Heart left ventricle (tissue), 16 donors: Measurements from ENCODE around the gene CPNE9. TPM values are rescaled to one million over a fixed set of nuclear protein-coding genes. Genes with fewer than 3 reads are reported as not detected.

Source experiments
- ATAC-seq, 4 donors: fragments of 200-7000 bp; cut with Tn5 transposase; one replicate each; pipeline ENCODE4 v1.9.1; 2020 to 2022; ENCODE audit warnings: moderate library complexity in 4 of 4, mild to moderate bottlenecking in 3 of 4, moderate number of reproducible peaks in 1 of 4
- DNase-seq, 5 donors: peaks; one replicate each; pipeline ENCODE4 v3.0.0-alpha.2; 2020
- H3K27ac ChIP-seq, 12 donors: fragments of 200-600 bp; sonication (generic) in 4 of 12; one replicate each; pipeline versions ENCODE4 v1.5.0 to v1.8.0; 2016 to 2022; ENCODE audit warnings: mild to moderate bottlenecking in 2 of 12
- H3K27me3 ChIP-seq, 9 donors: fragments of 200-600 bp; sonication (generic) in 2 of 9; one replicate each; pipeline versions ENCODE4 v1.5.1 to v1.8.0; 2016 to 2022; ENCODE audit warnings: mild to moderate bottlenecking in 3 of 9
- H3K36me3 ChIP-seq, 9 donors: fragments of 200-600 bp; sonication (generic) in 2 of 9; one replicate each; pipeline versions ENCODE4 v1.5.0 to v1.8.0; 2018 to 2022; ENCODE audit warnings: mild to moderate bottlenecking in 2 of 9
- H3K4me1 ChIP-seq, 12 donors: fragments of 200-600 bp; sonication (generic) in 4 of 12; one replicate each; pipeline versions ENCODE4 v1.5.0 to v1.8.0; 2016 to 2022; ENCODE audit warnings: mild to moderate bottlenecking in 3 of 12
- H3K4me3 ChIP-seq, 12 donors: fragments of 200-600 bp; sonication (generic) in 4 of 12; one replicate each; pipeline versions ENCODE4 v1.5.0 to v1.8.0; 2017 to 2022; ENCODE audit warnings: mild to moderate bottlenecking in 9 of 12, moderate library complexity in 4 of 12
- H3K9me3 ChIP-seq, 12 donors: fragments of 200-600 bp; sonication (generic) in 4 of 12; one replicate each; pipeline versions ENCODE4 v1.5.0 to v1.8.0; 2016 to 2022; ENCODE audit warnings: mild to moderate bottlenecking in 1 of 12
- POLR2A ChIP-seq, 2 donors: fragments of 450-650 bp; IDR thresholded peaks; one replicate each; pipeline ENCODE4 v1.6.1; 2017; ENCODE audit warnings: antibody characterized with exemption in 2 of 2, mild to moderate bottlenecking in 2 of 2, moderate library complexity in 2 of 2
- WGBS, 4 donors: extraction: QIAGEN DNeasy Blood & Tissue Kit in 2 of 4; methylation state at CpG; one replicate each; pipeline versions ENCODE4 v1.1.5 to v1.1.7; 2013 to 2018; 5-methylcytosine and 5-hydroxymethylcytosine counted together
- intact Hi-C, 10 donors: fragments of 100-400 bp; cut with DNase I; formaldehyde crosslinking; loops; one replicate each; pipeline versions ENCODE4 v1.11.1 to v1.14.2; 2022
- polyA plus RNA-seq, 2 donors: library from polyadenylated mRNA; stranded (reverse); fragments of 200-250 nt; gene quantifications; one replicate each; pipeline ENCODE4 v1.2.3, GENCODE V29; 2013
- total RNA-seq, 9 donors: library from RNA; depleted of rRNA in 2 of 9; stranded (reverse); fragments of >200 nt in 2 of 9; fragmentation: NEBNext Ultra II Directional in 3 of 9; extraction: Animal tissue kit (Norgen Biotek cat#: 25700) in 3 of 9; gene quantifications; one replicate each; pipeline versions ENCODE4 v1.1.0 to v1.2.4, GENCODE V29; 2016 to 2023
- TF ChIP-seq, protein P1 (sequence below), 12 donors: fragments of 200-600 bp; sonication (generic) in 4 of 12; IDR thresholded peaks; one replicate each; pipeline versions ENCODE4 v1.5.0 to v1.8.0; 2018 to 2022; ENCODE audit warnings: antibody characterized with exemption in 12 of 12, mild to moderate bottlenecking in 5 of 12
- donor health status: ischemic (EF 13 %, LVEDD 7.1; RV severe dilation, severe dysfunction).
- donor health status: healthy with polysubstance abuse.
- donor health status: DM: no; HTN: yes; CAD: no.
- donor health status: DM: no; HTN: no; CAD: no.
- donor health status: ischemic (EF 25% LVEDD 6.9; RV normal size, moderate dysfunction).
- donor health status: ischemic (EF 25% LVEDD 5.7; RV mildly dilated, moderate dysfunction).
- donor health status: healthy.
- donor health status: DM: yes; HTN: yes; CAD: no.
- donor health status: ischemic (EF 35%, LVEDD 5.7; RV mildly dilated, moderate dysfunction).
- donor health status: nonischemic (EF 11% LVEDD 7.7; RV severe dilation, severe dysfunction).
- donor health status: DM: yes; HTN: yes; CAD: no.
- donor health status: PGD.
- donor health status: ischemic (EF 29% LVEDD 5.4; RV normal size, mild dysfunction).
- donor health status: nonischemic (EF 23%, LVEDD 6.1; RV moderate dilation, normal function).

CPNE9 gene
- total and polyA plus RNA-seq, 11 donors, result 0.04 TPM; not detected in 10

GRCh38 chr3:9748031-9748430 is 44.4 kb downstream of the CPNE9 start:
- TF ChIP-seq, protein P1, sequence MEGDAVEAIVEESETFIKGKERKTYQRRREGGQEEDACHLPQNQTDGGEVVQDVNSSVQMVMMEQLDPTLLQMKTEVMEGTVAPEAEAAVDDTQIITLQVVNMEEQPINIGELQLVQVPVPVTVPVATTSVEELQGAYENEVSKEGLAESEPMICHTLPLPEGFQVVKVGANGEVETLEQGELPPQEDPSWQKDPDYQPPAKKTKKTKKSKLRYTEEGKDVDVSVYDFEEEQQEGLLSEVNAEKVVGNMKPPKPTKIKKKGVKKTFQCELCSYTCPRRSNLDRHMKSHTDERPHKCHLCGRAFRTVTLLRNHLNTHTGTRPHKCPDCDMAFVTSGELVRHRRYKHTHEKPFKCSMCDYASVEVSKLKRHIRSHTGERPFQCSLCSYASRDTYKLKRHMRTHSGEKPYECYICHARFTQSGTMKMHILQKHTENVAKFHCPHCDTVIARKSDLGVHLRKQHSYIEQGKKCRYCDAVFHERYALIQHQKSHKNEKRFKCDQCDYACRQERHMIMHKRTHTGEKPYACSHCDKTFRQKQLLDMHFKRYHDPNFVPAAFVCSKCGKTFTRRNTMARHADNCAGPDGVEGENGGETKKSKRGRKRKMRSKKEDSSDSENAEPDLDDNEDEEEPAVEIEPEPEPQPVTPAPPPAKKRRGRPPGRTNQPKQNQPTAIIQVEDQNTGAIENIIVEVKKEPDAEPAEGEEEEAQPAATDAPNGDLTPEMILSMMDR (IDR thresholded peaks at IDR 0.05), result no peak
- TF ChIP-seq POLR2A (IDR thresholded peaks at IDR 0.05), result no peak
- no peak overlapping the region for H3K27ac ChIP-seq
- no peak for ATAC-seq

DNA sequence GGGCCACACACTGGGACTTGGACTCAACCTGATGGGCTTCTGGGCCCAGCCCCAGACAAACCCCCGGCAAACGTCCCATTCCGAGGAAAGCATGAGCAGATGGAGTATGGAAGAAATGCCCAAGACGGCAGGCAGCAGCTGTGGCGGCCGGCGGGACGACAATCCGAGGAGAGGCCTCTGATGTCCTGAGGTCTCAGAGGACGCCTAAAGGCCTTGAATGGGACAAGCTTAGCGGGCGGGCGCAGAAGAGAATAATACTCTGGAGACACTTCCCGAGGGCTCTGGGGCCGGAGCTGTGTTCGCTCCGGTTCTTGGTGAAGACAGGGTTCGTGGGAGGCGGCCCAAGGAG is 45.6 kb downstream of the CPNE9 start:
- peak overlapping the region; percentile 71 to 97 (median 90) for H3K27ac ChIP-seq
- H3K4me1 ChIP-seq, result peaks cover 4 to 30% (median 18%) of the 10 kb centered on the region in 12 donors
- no peak for DNase-seq
- peak overlapping the region; percentile 33 to 81 (median 65) for H3K4me3 ChIP-seq
- H3K36me3 ChIP-seq, result peaks cover 0 to 67% (median 62%) of the 10 kb centered on the region in 9 donors
- no peak for ATAC-seq
- 1 to 5% (median 3%) methylated on average over 19 of the region's 19 CpGs for WGBS, 4 donors
- no peaks in the 10 kb centered on the region for H3K9me3 ChIP-seq
- intact Hi-C loops, result loop anchor here in 5 of 10 donors (1.0 to 10.0 kb wide), 5 partner anchors 18 to 244 kb away; partner anchors contain the start of genes BRPF1 (in 4 of the 5) and TADA3 (in 1 of the 5)
- no peaks in the 10 kb centered on the region for H3K27me3 ChIP-seq
- no peak for TF ChIP-seq POLR2A (IDR thresholded peaks at IDR 0.05)
- TF ChIP-seq, protein P1 (IDR thresholded peaks at IDR 0.05), result no peak

More at GRCh38 chr3:9748031-9748430, 44.4 kb downstream of the CPNE9 start:
- intact Hi-C loops, result loop anchor here in 2 of 10 donors (5.0 to 10.0 kb wide), 2 partner anchors 91 to 243 kb away; no protein-coding TSS in a partner anchor
- DNase-seq, result no peak
- peaks cover 0 to 77% (median 70%) of the 10 kb centered on the region in 9 donors for H3K36me3 ChIP-seq
- WGBS, 4 donors, result 92 to 97% (median 95%) methylated on average over 2 of the region's 2 CpGs
- no peaks in the 10 kb centered on the region for H3K27me3 ChIP-seq
- no peaks in the 10 kb centered on the region for H3K9me3 ChIP-seq
- H3K4me3 ChIP-seq, result no peak overlapping the region
- peaks cover 4 to 26% (median 18%) of the 10 kb centered on the region in 12 donors for H3K4me1 ChIP-seq

GRCh38 chr3:9749645-9750555 is 46.3 kb downstream of the CPNE9 start, which contains the start of gene OGG1:
TSS of gene OGG1 (plus strand) at chr3:9749952. CDS start at chr3:9750287, 335 bp downstream.
- ATAC-seq (peak; percentile 98), DNase-seq (peak; percentile 98 to 99 (median 99))
- peaks cover 0 to 65% (median 58%) of the 10 kb centered on the region in 9 donors for H3K36me3 ChIP-seq
- TF ChIP-seq, protein P1 (IDR thresholded peaks at IDR 0.05), result peak in 5 of 12 donors; percentile 18 to 44 (median 22)
- peak in 1 of 2 donors; percentile 72 for TF ChIP-seq POLR2A (IDR thresholded peaks at IDR 0.05)
- 0 to 1% (median 0%) methylated on average over 45 to 60 of the region's 60 CpGs for WGBS, 4 donors
- H3K4me3 ChIP-seq, result peak within 1 kb of the TSS; percentile 33 to 81 (median 65)
- H3K27me3 ChIP-seq, result no peaks in the 10 kb centered on the region
- H3K4me1 ChIP-seq, result peaks cover 4 to 37% (median 23%) of the 10 kb centered on the region in 12 donors
- H3K27ac ChIP-seq, result peak within 1 kb of the TSS; percentile 71 to 97 (median 90)
- no peaks in the 10 kb centered on the region for H3K9me3 ChIP-seq
- intact Hi-C loops, result loop anchor here in 8 of 10 donors (1.0 to 10.0 kb wide), 9 partner anchors 19 to 245 kb away; partner anchors contain the start of genes BRPF1 (in 5 of the 8), TADA3 (in 3 of the 8), ARPC4 (in 2 of the 8) and CAMK1 (in 1 of the 8)
